Stimulated activated CD4-positive, alpha-beta T cell treated with anti-CD3 and anti-CD28 coated beads, Interleukin-2, amount 100 ng/mL, for 48 hours (primary cell): ENCODE data around the gene ZNF281.
A peak's percentile ranks its signal among the peaks of the same experiment; 100 is the strongest.
"Not testable (repeated sequence)": the region's sequence is repeated elsewhere in the genome, so short reads cannot be mapped to it uniquely, and the experiment has no call there.

Experiments used
- DNase-seq, 2 donors: peaks; one replicate each; pipeline ENCODE4 v3.0.0-alpha.2; 2020

Gene ZNF281

DNA sequence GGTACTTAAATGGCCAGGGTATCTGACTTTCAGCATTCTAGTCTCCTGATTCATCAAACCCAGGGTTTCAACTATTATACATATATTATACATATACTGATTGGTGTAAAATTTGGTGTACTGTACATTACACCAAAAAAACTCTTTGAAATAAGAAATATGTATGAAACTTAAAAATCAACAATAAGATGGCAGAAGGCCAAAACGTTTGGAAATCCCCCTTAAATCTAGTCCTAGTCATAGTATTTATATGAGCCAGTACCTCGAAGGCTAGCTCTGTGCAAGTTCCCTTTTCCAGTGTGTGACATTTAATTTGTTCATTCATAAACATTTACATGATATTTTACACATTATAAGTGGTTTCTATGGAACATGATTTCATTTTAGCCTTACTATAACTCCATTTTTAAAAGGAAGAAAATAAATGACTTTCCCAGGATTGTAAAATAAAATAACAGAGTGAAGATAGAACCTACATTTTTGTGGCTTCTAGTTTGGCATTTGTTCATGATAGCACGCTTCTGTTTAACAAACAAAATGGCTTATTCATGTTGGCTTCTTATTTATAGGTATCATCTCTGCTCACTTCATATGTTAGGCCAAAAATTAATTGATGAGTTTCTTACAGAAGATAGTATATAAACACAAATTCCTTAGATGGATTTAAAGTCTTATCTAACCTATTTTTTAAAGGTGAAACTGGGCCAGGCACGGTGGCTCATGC lies 18.8 kb upstream of the ZNF281 start:
- no peak for DNase-seq

GRCh38 chr1:200427744-200428143 lies 17.9 kb upstream of the ZNF281 start:
- no peak for DNase-seq

DNA sequence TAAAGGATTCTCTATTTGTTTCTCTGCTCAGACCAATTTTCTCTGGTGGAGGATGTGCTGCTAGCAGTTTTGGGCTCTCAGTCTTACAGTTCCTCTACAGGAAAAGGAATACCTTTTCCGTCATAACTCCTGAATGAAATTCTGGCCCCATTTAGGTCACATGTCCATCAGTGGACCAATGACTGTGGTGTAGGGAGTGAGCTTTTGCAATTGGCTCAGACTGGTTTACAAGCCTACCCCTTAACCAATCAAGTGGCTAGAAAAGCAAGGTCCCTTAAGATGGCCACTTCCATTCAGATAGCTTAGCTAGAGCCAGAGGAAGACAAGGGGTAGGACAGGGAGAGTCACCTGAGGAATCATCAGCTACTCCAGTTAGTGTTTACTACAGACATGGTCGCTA lies 16.4 kb upstream of the ZNF281 start:
- DNase-seq: no peak

GRCh38 chr1:200423235-200423634 lies 13.4 kb upstream of the ZNF281 start:
- no peak for DNase-seq

DNA sequence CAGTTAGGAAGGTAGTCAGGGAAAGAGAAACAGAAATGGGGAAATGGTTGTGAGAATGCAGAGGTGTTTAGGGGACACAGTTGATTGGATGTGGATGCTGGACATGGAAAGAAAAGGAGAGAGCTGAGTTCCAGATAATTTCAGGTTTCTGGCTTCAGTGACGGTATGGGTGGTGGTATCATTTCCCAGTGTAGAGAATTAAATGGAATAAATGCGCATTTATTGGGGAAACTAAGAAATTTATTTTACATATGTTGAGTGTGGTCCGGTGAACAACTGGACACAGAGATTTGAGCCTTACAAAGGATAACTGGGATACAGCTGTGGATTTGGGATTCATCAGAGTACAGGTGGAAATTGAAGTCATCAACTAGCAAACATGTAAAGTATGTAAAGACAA lies 12.4 kb upstream of the ZNF281 start:
- no peak for DNase-seq

GRCh38 chr1:200415789-200416593 lies 6.2 kb upstream of the ZNF281 start:
- no peak for DNase-seq

DNA sequence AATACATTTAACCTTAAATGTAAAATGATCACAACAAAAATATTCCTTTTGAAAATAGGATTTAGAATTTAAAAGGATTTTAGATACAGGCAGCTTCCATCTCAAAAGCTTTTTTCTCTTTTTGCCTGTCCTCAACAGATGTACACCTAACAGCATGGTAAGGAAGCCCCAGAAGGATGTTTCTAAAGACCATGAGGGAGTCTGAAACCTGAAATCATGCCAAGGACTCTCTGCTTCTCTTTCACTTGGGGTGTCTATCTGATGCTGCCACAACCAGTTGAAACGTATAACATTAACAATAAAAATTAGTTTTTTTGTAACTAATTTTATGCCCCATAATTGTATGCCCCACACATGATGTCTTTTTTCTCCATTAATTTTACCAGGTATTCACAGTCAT lies 5.4 kb upstream of the ZNF281 start:
- DNase-seq: no peak

DNA sequence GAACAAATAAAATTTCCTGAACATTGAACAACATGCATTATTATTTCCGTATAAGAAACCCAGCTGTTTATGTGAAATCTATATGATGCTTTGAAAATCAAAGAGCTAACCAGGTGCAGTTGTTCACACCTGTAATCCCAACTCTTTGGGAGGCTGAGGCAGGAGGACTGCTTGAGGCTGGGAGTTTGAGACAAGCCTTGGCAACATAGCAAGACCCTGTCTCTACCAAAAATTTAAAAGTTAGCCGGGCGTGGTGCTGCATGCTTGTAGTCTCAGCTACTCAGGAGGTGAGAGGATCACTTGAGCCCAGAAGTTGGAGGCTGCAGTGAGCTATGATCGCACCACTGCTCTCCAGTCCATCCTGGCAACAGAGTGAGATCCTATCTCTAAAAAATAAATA lies 4.8 kb upstream of the ZNF281 start:
- no peak for DNase-seq

GRCh38 chr1:200413766-200414165 lies 3.9 kb upstream of the ZNF281 start:
- DNase-seq: not testable (repeated sequence)

- no peak for DNase-seq
Observed at GRCh38 chr1:200411406-200412257, 1.8 kb upstream of the ZNF281 start.

DNA sequence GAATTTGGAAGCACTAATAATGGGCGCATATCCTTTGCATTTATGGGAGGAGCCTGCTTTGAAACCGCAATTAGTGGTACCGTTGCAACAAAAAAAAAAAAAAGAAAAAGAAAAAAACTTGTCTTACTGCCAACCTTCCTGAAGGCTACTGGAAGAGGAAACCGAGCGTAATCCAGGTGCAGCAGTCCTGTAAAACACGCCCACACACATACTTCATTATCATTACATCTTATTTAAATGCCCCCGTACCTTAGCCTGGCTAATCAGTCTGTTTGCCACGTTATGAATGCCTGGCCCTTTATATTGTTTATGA lies 686 bp upstream of the ZNF281 start:
- DNase-seq: no peak

DNA sequence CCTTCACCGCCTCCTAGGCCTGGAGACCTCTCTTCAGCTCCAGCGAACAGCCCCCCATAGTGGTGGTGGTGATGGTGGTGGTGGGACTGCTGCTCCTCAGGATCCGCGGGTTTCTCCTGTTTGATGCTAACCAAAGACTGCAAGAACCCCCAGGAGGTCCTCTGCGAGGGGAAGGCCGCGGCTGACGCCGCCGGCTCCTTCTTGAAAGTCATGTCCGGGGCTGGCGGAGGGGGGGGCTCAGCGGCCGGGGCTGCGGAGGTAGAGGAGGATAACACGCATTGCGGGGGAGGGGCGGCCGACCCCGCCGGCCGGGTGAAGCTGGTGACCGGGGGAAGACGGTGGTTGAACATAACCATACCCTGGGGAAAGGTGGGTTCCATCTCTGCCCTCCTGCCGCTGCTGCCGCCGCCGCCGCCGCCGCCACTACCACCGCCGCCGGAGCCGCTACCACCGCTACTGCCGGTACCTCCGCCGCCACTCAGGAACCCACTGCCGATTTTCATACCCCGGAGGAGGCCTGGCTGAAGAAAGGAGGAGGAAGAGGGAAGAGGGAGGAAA lies 554 bp downstream of the ZNF281 start:
- DNase-seq: peak; percentile 42 to 43

DNA sequence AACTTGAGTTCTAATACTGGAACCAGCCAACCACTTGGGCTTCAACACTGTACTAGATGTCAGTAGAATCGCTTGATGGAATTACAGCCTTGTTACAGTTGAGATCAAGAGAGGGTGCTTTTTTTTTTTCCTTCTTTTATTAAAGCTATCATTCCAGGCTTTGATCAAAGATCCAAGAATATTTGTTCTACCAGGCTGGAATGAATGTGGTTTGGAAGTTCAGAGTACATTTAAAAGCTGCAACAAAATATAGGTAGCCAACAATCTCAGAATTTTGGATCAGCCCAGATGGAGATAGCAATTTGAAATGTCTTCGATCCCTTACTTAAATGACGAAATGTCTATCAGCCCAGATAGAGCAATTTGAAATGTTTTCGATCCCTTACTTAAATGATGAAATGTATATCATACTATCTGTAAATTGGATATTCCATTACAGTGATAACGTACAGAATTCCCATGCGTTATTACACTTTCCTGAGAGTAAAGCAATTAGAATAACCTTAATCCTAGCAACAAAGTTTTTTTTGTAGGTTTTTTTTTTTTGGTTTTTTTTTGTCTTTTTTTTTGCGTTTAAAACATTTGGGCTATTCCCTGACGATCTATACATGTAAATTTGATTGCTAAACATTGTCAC lies 3.6 kb downstream of the ZNF281 start:
- DNase-seq: no peak

- no peak for DNase-seq
Observed at GRCh38 chr1:200405264-200405663, 4.6 kb downstream of the ZNF281 start.

DNA sequence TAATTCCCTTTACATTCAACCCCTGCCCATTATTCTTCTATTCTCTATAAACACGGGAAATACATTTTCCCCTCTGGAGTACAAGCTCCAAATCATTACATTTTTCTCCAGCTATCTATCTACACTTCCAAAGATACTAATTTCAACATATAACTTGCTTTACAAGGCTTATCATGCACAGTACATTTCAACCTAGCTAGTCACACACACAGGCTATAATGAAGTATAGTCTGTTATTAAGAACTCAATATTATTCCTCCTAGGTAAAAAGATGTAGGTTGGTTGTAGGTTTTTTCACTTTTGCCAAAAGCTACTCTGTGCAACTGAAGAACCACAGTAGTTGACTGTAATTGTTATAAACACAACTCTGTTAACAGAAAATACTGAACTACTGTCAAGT lies 8.1 kb downstream of the ZNF281 start:
- DNase-seq: no peak

GRCh38 chr1:200401263-200401662 lies 8.6 kb downstream of the ZNF281 start:
- no peak for DNase-seq

DNA sequence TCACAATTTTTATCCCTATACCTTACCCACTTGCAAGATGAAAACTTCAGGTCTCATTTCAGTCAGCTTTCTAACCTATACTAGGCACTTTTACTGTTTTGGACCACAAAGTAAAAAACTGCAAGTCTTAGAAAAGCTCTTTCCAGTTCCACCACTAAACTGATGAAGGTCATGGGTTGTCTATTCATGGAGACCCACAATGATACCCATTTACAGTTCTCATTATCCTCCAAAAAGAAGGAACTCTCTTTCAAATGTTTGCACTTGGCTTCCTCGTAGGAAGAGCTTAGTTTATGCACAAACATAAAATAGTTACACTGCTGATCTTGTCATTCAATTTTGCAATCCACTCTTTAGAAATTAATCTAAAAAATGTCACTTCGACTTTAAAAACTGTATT lies 9.3 kb downstream of the ZNF281 start:
- DNase-seq: no peak

GRCh38 chr1:200399860-200400259 lies 10.0 kb downstream of the ZNF281 start:
- no peak for DNase-seq

GRCh38 chr1:200398373-200398772 lies 11.5 kb downstream of the ZNF281 start:
- DNase-seq: no peak

- no peak for DNase-seq
Observed at GRCh38 chr1:200392625-200393185, 17.1 kb downstream of the ZNF281 start.

- DNase-seq: no peak
Observed at GRCh38 chr1:200391747-200392146, 18.1 kb downstream of the ZNF281 start.

DNA sequence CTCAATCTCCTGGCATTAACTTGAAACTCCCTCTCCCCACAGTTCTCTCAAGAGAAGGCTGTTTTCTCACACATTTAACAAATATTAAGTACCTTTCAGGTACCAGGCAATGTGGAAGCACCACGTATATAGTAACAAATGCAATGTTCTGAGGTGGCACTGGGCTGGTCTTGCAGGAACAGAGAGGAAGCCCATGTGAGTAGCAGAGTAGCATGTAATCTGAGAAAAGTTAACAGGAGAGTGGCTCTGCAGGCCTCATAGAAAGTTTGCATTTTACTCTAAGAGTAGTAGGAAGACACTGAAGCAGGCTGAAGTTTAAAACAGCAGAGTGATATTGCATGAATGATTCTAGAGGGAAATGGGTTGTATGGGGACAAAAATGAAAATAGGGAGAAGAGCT lies 21.0 kb downstream of the ZNF281 start:
- no peak for DNase-seq

GRCh38 chr1:200386416-200386815 lies 23.4 kb downstream of the ZNF281 start:
- DNase-seq: no peak
